Smooth muscle cell (in vitro differentiated cells): ENCODE measurements around the gene VAC14. TPM values are rescaled to one million over a fixed set of nuclear protein-coding genes. Genes with fewer than 3 reads are reported as not detected.

ENCODE experiments used
- DNase-seq: peaks from one replicate; lab custom pipeline; 2025; ENCODE audit not compliant: unreplicated experiment; lab: John Stamatoyannopoulos, UW
- H2AFZ ChIP-seq: fragments of 200-600 bp; sonication (generic); 2 replicates; pipeline ENCODE4 v1.6.0; 2016; ENCODE audit warnings: antibody characterized with exemption, low read depth, mild to moderate bottlenecking
- H3F3A ChIP-seq: fragments of 200-600 bp; sonication (generic); 2 replicates; pipeline ENCODE4 v1.6.0; 2017; ENCODE audit warnings: antibody characterized with exemption, low read depth
- H3K27ac ChIP-seq: fragments of 200-600 bp; sonication (generic); 2 replicates; pipeline ENCODE4 v1.5.1; 2016; ENCODE audit warnings: low read depth, mild to moderate bottlenecking
- H3K27me3 ChIP-seq: fragments of 200-600 bp; sonication (generic); 2 replicates; pipeline ENCODE4 v1.6.1; 2016; ENCODE audit warnings: low read depth, mild to moderate bottlenecking
- H3K36me3 ChIP-seq: fragments of 200-600 bp; sonication (generic); 2 replicates; pipeline ENCODE4 v1.5.1; 2016; ENCODE audit warnings: low read depth
- H3K4me1 ChIP-seq: fragments of 200-600 bp; sonication (generic); 2 replicates; pipeline ENCODE4 v1.5.1; 2016; ENCODE audit warnings: low read depth
- H3K4me2 ChIP-seq: fragments of 200-600 bp; sonication (generic); 2 replicates; pipeline ENCODE4 v1.6.0; 2016; ENCODE audit warnings: mild to moderate bottlenecking
- H3K4me3 ChIP-seq: fragments of 200-600 bp; sonication (generic); 2 replicates; pipeline ENCODE4 v1.5.1; 2016; ENCODE audit warnings: mild to moderate bottlenecking
- H3K79me2 ChIP-seq: fragments of 200-600 bp; sonication (generic); 2 replicates; pipeline ENCODE4 v1.6.0; 2016; ENCODE audit warnings: low read depth, mild to moderate bottlenecking
- H3K9ac ChIP-seq: fragments of 200-600 bp; sonication (generic); 2 replicates; pipeline ENCODE4 v1.6.0; 2016; ENCODE audit warnings: low read depth
- H3K9me3 ChIP-seq: fragments of 200-600 bp; sonication (generic); replicated peaks from 2 replicates; pipeline ENCODE4 v1.5.1; 2016; ENCODE audit warnings: low read depth
- H4K20me1 ChIP-seq: fragments of 200-600 bp; sonication (generic); 2 replicates; pipeline ENCODE4 v1.6.0; 2016; ENCODE audit warnings: low read depth
- CTCF ChIP-seq: fragments of 200-600 bp; sonication (generic); IDR thresholded peaks from 2 replicates; pipeline ENCODE4 v1.5.1; 2017; ENCODE audit warnings: borderline replicate concordance, mild to moderate bottlenecking, antibody characterized with exemption; ENCODE audit not compliant: insufficient read depth, poor library complexity, severe bottlenecking
- WGBS: methylation state at CpG from one replicate; pipeline ENCODE4 v1.1.7; 2016; ENCODE audit warnings: low lambda C conversion rate; 5-methylcytosine and 5-hydroxymethylcytosine counted together
- polyA plus RNA-seq: library from polyadenylated mRNA; unstranded; fragments of >200 nt; fragmentation: Nextera tagmentation; extraction: Ambion mirVana; gene quantifications from 2 replicates; pipeline ENCODE4 v1.2.1, GENCODE V29; 2016
- total RNA-seq: library from RNA; depleted of rRNA; stranded (reverse); fragments of >200 nt; gene quantifications from 2 replicates; pipeline ENCODE4 v1.2.3, GENCODE V29; 2014

VAC14 gene
- total and polyA plus RNA-seq, 2 experiments from 2014 or later = 27.9 to 52.3 TPM

GRCh38 chr16:70683146-70683944 is 117.6 kb downstream of the VAC14 start:
- peaks cover 61% of the 10 kb centered on the region for H4K20me1 ChIP-seq
- peaks cover 42% of the 10 kb centered on the region for H3K79me2 ChIP-seq
- no peaks in the 10 kb centered on the region for H3K27me3 ChIP-seq
- WGBS = 94% methylated on average over 13 of the region's 13 CpGs
- no peak for TF ChIP-seq CTCF
- H3K4me3 ChIP-seq = no peak overlapping the region
- H2AFZ ChIP-seq = no peak overlapping the region
- no peak overlapping the region for H3K9ac ChIP-seq
- H3K27ac ChIP-seq = no peak overlapping the region
- H3F3A ChIP-seq = no peaks in the 10 kb centered on the region
- no peaks in the 10 kb centered on the region for H3K36me3 ChIP-seq
- peak overlapping the region; percentile 98 for H3K4me2 ChIP-seq
- peaks cover 11% of the 10 kb centered on the region for H3K4me1 ChIP-seq
- no peaks in the 10 kb centered on the region for H3K9me3 ChIP-seq
- no peak for DNase-seq

- WGBS = 83% methylated on average over 14 of the region's 14 CpGs
- no peak for DNase-seq
Measured at GRCh38 chr16:70682239-70683145, 118.5 kb downstream of the VAC14 start.

GRCh38 chr16:70681382-70682238 is 119.3 kb downstream of the VAC14 start:
- peaks cover 42% of the 10 kb centered on the region for H3K79me2 ChIP-seq
- H3F3A ChIP-seq = no peaks in the 10 kb centered on the region
- H3K4me3 ChIP-seq = no peak overlapping the region
- H3K4me1 ChIP-seq = peaks cover 10% of the 10 kb centered on the region
- no peak for TF ChIP-seq CTCF
- no peaks in the 10 kb centered on the region for H3K9me3 ChIP-seq
- H3K4me2 ChIP-seq = peak overlapping the region; percentile 36
- H3K27ac ChIP-seq = no peak overlapping the region
- H3K9ac ChIP-seq = no peak overlapping the region
- no peak for DNase-seq
- H2AFZ ChIP-seq = no peak overlapping the region
- H3K36me3 ChIP-seq = no peaks in the 10 kb centered on the region
- WGBS = 79% methylated on average over 12 of the region's 13 CpGs
- no peaks in the 10 kb centered on the region for H3K27me3 ChIP-seq
- H4K20me1 ChIP-seq = peaks cover 61% of the 10 kb centered on the region

More at GRCh38 chr16:70682239-70683145, 118.5 kb downstream of the VAC14 start:
- H3K9ac ChIP-seq = no peak overlapping the region
- H3K27me3 ChIP-seq = no peaks in the 10 kb centered on the region
- H3K36me3 ChIP-seq = no peaks in the 10 kb centered on the region
- no peak for TF ChIP-seq CTCF
- no peak overlapping the region for H3K27ac ChIP-seq
- no peak overlapping the region for H3K4me3 ChIP-seq
- no peaks in the 10 kb centered on the region for H3K9me3 ChIP-seq
- H2AFZ ChIP-seq = no peak overlapping the region
- H3F3A ChIP-seq = no peaks in the 10 kb centered on the region
- H3K79me2 ChIP-seq = peaks cover 42% of the 10 kb centered on the region
- H3K4me1 ChIP-seq = peaks cover 11% of the 10 kb centered on the region
- peak overlapping the region; percentile 36 for H3K4me2 ChIP-seq
- peaks cover 61% of the 10 kb centered on the region for H4K20me1 ChIP-seq
